Measurements from ENCODE around the gene SV2B. TPM values are rescaled to one million over a fixed set of nuclear protein-coding genes. Genes with fewer than 3 reads are reported as not detected.

SV2B gene
- total RNA-seq, 4 donors from 2014 or later, result 0.42 to 2.3 (median 0.88) TPM

DNA sequence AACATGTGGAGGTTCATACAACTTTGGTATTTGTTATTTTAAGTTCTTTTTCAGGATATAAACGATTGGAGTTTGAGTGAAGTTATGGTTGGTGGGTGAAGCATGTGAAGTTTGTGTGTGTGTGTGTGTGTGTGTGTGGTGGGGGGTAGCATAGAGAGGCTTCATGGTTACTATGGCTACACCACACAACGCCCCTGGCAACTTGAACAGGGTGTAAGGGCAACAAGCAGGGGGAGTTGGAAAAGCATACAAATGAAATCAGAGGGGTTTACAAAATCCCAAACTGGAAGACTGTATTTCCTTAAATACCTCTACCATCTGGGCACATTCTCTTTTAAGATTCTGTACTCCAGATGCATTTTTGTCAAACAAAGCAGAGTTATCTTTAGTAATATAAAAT lies 207.5 kb downstream of the SV2B start:
- TF ChIP-seq POLR2A (IDR thresholded peaks at IDR 0.05), result no peak
- TF ChIP-seq, protein P1, sequence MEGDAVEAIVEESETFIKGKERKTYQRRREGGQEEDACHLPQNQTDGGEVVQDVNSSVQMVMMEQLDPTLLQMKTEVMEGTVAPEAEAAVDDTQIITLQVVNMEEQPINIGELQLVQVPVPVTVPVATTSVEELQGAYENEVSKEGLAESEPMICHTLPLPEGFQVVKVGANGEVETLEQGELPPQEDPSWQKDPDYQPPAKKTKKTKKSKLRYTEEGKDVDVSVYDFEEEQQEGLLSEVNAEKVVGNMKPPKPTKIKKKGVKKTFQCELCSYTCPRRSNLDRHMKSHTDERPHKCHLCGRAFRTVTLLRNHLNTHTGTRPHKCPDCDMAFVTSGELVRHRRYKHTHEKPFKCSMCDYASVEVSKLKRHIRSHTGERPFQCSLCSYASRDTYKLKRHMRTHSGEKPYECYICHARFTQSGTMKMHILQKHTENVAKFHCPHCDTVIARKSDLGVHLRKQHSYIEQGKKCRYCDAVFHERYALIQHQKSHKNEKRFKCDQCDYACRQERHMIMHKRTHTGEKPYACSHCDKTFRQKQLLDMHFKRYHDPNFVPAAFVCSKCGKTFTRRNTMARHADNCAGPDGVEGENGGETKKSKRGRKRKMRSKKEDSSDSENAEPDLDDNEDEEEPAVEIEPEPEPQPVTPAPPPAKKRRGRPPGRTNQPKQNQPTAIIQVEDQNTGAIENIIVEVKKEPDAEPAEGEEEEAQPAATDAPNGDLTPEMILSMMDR (IDR thresholded peaks at IDR 0.05), result no peak
- DNase-seq (ENCODE audit: low spot score in 2 of 2), result no peak
- no peak overlapping the region for H3K4me3 ChIP-seq (ENCODE audit: low read depth, poor library complexity, severe bottlenecking)
- intact Hi-C loops (cut with DNase I; ENCODE audit: low total_unique reads), result no loop called here
- 73 to 78% methylated on average over 2 of the region's 2 CpGs for WGBS, 2 donors

DNA sequence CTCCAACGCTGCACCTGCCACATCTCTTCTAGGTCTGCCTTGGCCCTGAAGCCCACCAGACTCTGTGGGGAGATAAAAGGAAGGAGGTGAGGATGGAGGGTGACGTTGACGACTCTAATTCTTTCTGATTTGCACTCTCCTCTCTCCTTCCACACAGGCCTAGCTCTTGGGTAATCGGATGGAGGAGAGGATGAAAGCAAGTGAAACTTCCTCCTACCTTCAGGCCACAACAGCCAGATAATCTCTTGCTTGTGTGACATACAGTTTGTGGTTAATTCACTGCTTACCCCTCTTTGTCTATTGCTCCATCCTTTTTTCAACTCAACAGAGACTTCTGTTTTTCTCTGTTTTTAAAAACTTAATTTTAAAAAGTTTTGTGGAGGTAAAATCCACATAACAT lies 208.1 kb downstream of the SV2B start:
- TF ChIP-seq POLR2A (IDR thresholded peaks at IDR 0.05), result no peak
- TF ChIP-seq, protein P1 (IDR thresholded peaks at IDR 0.05), result no peak
- no peak for DNase-seq (ENCODE audit: low spot score in 2 of 2)
- 72 to 75% methylated on average over 4 of the region's 4 CpGs for WGBS, 2 donors
- no peak overlapping the region for H3K4me3 ChIP-seq (ENCODE audit: low read depth, poor library complexity, severe bottlenecking)
- intact Hi-C loops (cut with DNase I; ENCODE audit: low total_unique reads), result no loop called here

DNA sequence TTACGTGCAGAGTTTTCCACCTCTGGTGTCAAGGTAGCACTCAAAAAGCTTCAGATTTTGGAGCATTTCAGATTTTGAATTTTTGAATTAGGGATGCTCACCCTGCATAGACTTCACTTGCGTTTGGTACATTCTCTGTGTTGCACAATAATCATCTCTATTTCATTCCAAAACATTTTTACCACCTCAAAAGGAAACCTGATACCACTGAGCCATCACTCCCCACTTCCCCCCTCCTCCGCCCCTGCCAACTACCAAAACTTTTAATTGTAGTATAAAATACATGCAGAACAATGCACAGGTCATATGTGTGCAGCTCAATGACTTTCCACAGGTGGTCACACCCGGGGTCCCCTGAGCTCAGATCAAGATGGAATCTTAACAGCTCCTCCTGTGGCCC lies 208.8 kb downstream of the SV2B start:
- DNase-seq (ENCODE audit: low spot score in 2 of 2), result no peak
- no peak overlapping the region for H3K4me3 ChIP-seq (ENCODE audit: low read depth, poor library complexity, severe bottlenecking)
- 74 to 81% methylated on average over 4 of the region's 4 CpGs for WGBS, 2 donors
- intact Hi-C loops (cut with DNase I; ENCODE audit: low total_unique reads), result no loop called here
- TF ChIP-seq, protein P1 (IDR thresholded peaks at IDR 0.05), result no peak
- no peak for TF ChIP-seq POLR2A (IDR thresholded peaks at IDR 0.05)

DNA sequence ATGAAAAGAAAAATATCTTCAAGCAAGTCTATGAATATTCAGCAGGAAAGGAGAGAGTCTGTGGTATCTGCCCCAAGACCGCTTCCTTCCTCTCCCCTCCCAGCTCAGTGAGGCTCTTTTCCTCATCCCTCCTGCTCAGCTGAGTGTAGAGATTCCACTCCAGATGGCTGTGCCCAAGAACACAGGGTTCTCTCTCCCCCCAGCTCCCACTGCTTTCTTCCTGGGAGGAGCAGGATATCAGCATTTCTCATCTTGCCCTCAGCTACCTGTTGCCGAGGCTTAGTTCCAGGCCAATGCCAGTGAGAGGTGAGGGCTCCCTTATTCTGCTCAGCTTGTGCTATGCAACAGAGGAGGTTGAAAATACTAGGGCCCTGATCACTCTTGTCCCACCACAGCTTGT lies 211.9 kb downstream of the SV2B start:
- WGBS, 2 donors, result 59 to 78% methylated on average over 2 of the region's 2 CpGs
- DNase-seq (ENCODE audit: low spot score in 2 of 2), result no peak
- H3K4me3 ChIP-seq (ENCODE audit: low read depth, poor library complexity, severe bottlenecking), result no peak overlapping the region
- intact Hi-C loops (cut with DNase I; ENCODE audit: low total_unique reads), result no loop called here
- TF ChIP-seq, protein P1 (IDR thresholded peaks at IDR 0.05), result no peak
- no peak for TF ChIP-seq POLR2A (IDR thresholded peaks at IDR 0.05)

DNA sequence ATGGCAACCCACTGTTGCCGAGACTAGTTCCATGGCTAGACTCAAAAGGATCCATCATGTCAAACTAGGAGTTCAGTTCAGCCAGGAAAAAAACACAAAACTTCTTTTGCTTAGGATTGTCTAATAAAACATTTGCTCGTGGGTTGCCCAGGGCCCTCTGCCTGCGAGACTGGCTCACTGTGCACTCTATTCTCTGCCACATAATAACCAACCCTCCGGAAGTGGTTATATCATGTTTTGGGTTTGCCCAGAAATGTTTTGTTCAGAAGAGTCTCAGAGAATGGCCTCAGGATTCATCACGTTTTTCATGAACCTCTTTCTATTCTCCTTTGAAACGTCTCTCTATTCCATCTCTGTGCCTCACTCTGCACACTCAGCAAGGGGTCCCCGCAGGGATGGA lies 216.1 kb downstream of the SV2B start:
- intact Hi-C loops (cut with DNase I; ENCODE audit: low total_unique reads), result no loop called here
- TF ChIP-seq POLR2A (IDR thresholded peaks at IDR 0.05), result no peak
- TF ChIP-seq, protein P1 (IDR thresholded peaks at IDR 0.05), result no peak
- H3K4me3 ChIP-seq (ENCODE audit: low read depth, poor library complexity, severe bottlenecking), result no peak overlapping the region
- 59 to 68% methylated on average over 7 of the region's 7 CpGs for WGBS, 2 donors
- DNase-seq (ENCODE audit: low spot score in 2 of 2), result no peak

DNA sequence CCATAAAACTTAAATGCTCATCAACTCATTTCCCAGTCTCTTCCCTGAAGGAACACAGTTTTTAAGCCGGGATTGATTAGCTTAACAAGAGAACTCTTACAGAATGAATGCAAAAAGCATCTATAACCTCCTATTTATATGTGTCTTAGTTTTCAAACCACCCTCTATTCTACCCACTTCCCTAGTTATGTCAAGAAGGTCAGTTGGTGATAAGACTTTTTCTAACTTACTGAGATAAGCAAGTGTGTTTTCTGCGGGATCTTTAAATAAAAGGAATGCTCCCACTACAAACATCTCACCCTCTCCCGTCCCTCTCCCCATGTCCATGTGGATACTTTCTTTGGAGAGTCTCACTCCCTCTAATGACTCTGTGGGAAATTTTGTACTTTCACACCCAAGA lies 218.5 kb downstream of the SV2B start:
- intact Hi-C loops (cut with DNase I; ENCODE audit: low total_unique reads), result no loop called here
- TF ChIP-seq POLR2A (IDR thresholded peaks at IDR 0.05), result no peak
- TF ChIP-seq, protein P1 (IDR thresholded peaks at IDR 0.05), result no peak
- H3K4me3 ChIP-seq (ENCODE audit: low read depth, poor library complexity, severe bottlenecking), result no peak overlapping the region
- DNase-seq (ENCODE audit: low spot score in 2 of 2), result no peak
- whole genome bisulfite sequencing, 2 donors, result 78 to 86% methylated on average over 3 of the region's 3 CpGs

Data from lower leg skin (tissue), 4 donors.